ENCODE data around the gene HSD17B8. TPM values are rescaled to one million over a fixed set of nuclear protein-coding genes. Genes with fewer than 3 reads are reported as not detected.

Gene HSD17B8
- total RNA-seq, 2 experiments from 2014 or later = 11.6 to 18.8 TPM

DNA sequence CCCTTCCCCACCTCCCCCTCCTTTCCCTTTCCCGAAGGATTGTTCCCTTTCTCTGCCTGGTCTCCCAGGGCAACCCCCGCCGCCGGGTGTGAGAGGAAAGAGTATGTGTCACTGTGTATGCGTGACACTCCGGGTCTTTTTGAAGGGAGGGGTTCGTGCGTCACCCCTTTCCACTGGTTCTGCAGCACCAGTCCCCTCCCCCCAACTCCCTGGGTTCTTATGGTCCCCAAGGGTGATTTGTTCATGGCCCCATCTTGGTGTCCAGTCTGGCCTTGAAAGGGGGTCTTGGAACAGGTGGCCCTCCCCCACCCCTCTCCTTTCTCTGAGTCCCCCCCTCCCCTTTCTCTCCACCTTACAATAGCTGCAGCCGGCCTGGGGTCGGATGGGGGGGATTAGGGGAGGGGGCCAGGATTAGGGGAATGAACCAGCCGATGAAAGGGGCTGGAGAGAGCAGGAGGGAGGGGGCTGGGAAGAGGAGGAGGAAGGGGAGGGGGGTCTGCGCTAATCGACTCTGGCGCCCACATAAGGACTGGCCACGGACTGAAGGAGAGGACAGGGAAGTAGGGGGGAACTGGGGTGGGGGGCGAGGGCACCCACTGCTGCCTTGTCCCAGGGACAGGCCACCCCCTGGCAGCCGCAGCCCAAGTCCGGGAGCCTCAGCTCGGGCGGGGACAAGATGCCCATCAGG is 2.6 kb downstream of the HSD17B8 start:
- Histone ChIP-seq H3K9me3 (ENCODE audit: low read length) (no peaks in the 10 kb centered on the region), H3K79me2 (ENCODE audit: insufficient read depth, low read depth, low read length) (peaks cover 8% of the 10 kb centered on the region; the same call in 1 of the 2 replicates), H3K36me3 (ENCODE audit: insufficient read depth, low read length) (peaks cover 29% of the 10 kb centered on the region), H3K4me1 (ENCODE audit: insufficient read depth, low read length, poor library complexity, severe bottlenecking) (peaks cover 45% of the 10 kb centered on the region), H3K4me3 (ENCODE audit: low read depth, low read length, poor library complexity, severe bottlenecking) (peak overlapping the region; percentile 90), H3K9me2 (ENCODE audit: insufficient read depth, low read length) (no peaks in the 10 kb centered on the region), H3K27ac (ENCODE audit: low read depth, low read length, poor library complexity, severe bottlenecking) (no peak overlapping the region), H3K4me2 (ENCODE audit: low read length) (peak overlapping the region; percentile 91), H4K20me1 (ENCODE audit: insufficient read depth, low read length) (no peaks in the 10 kb centered on the region), H2AFZ (ENCODE audit: low read length) (no peak overlapping the region)
- TF ChIP-seq EZH2phosphoT487 (IDR thresholded peaks at IDR 0.05; ENCODE audit: borderline replicate concordance, low read depth, low read length) = no peak
- TF ChIP-seq, protein P1, sequence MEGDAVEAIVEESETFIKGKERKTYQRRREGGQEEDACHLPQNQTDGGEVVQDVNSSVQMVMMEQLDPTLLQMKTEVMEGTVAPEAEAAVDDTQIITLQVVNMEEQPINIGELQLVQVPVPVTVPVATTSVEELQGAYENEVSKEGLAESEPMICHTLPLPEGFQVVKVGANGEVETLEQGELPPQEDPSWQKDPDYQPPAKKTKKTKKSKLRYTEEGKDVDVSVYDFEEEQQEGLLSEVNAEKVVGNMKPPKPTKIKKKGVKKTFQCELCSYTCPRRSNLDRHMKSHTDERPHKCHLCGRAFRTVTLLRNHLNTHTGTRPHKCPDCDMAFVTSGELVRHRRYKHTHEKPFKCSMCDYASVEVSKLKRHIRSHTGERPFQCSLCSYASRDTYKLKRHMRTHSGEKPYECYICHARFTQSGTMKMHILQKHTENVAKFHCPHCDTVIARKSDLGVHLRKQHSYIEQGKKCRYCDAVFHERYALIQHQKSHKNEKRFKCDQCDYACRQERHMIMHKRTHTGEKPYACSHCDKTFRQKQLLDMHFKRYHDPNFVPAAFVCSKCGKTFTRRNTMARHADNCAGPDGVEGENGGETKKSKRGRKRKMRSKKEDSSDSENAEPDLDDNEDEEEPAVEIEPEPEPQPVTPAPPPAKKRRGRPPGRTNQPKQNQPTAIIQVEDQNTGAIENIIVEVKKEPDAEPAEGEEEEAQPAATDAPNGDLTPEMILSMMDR (conservative IDR thresholded peaks at IDR 0.05; ENCODE audit: low read length) = no peak
- ChIA-PET POLR2A (interaction anchor here (0.5 kb wide), 1 partner anchor 470 kb away, joined by 3 read pairs; no protein-coding TSS in a partner anchor), CTCF (ENCODE audit: unreplicated experiment) (no interaction called here)
- intact Hi-C loops (cut with micrococcal nuclease; ENCODE audit: unreplicated experiment) = loop anchor here (10.0 kb wide), 1 partner anchor 208 kb away; the partner anchor contains the start of genes CUTA and PHF1
- DNase-seq (ENCODE audit: low spot score) = no peak
- BruUV-seq (replicated peaks) = no TSS peak

- ChIA-PET CTCF (ENCODE audit: unreplicated experiment) (interaction anchor here (0.6 kb wide), 1 partner anchor 8 kb away, joined by 4 read pairs; no protein-coding TSS in a partner anchor), POLR2A (interaction anchor here (0.5 to 0.6 kb wide), 2 partner anchors 288 to 470 kb away, joined by 3 read pairs; no protein-coding TSS in a partner anchor)
- no peaks in the 10 kb centered on the region for H3K9me2 ChIP-seq (ENCODE audit: insufficient read depth, low read length)
- H3K9me3 ChIP-seq (ENCODE audit: low read length) = no peaks in the 10 kb centered on the region
- peaks cover 6% of the 10 kb centered on the region; the same call in 1 of the 2 replicates for H3K79me2 ChIP-seq (ENCODE audit: insufficient read depth, low read depth, low read length)
- no peak for TF ChIP-seq EZH2phosphoT487 (IDR thresholded peaks at IDR 0.05; ENCODE audit: borderline replicate concordance, low read depth, low read length)
- TF ChIP-seq, protein P1 (conservative IDR thresholded peaks at IDR 0.05; ENCODE audit: low read length) = no peak
- H3K4me3 ChIP-seq (ENCODE audit: low read depth, low read length, poor library complexity, severe bottlenecking) = peak overlapping the region; percentile 90
- peaks cover 23% of the 10 kb centered on the region for H3K36me3 ChIP-seq (ENCODE audit: insufficient read depth, low read length)
- peak overlapping the region; percentile 91 for H3K4me2 ChIP-seq (ENCODE audit: low read length)
- no peaks in the 10 kb centered on the region for H4K20me1 ChIP-seq (ENCODE audit: insufficient read depth, low read length)
- intact Hi-C loops (cut with micrococcal nuclease; ENCODE audit: unreplicated experiment) = loop anchor here (10.0 kb wide), 1 partner anchor 207 kb away; the partner anchor contains the start of genes CUTA and PHF1
- H2AFZ ChIP-seq (ENCODE audit: low read length) = peak overlapping the region; percentile 65
- peaks cover 40% of the 10 kb centered on the region for H3K4me1 ChIP-seq (ENCODE audit: insufficient read depth, low read length, poor library complexity, severe bottlenecking)
- peak overlapping the region; percentile 47 for H3K27ac ChIP-seq (ENCODE audit: low read depth, low read length, poor library complexity, severe bottlenecking)
- BruUV-seq (replicated peaks) = TSS peak; percentile 95
- DNase-seq (ENCODE audit: low spot score) = peak; percentile 32
These were observed 3.2 kb downstream of the HSD17B8 start for GRCh38 chr6:33207552-33208090.

Measured in OCI-LY7 (cell line).